Left kidney (tissue), 2 donors: Measurements from ENCODE around the gene ABL2. TPM values are rescaled to one million over a fixed set of nuclear protein-coding genes. Genes with fewer than 3 reads are reported as not detected.
"Not testable (repeated sequence)": the region's sequence is repeated elsewhere in the genome, so short reads cannot be mapped to it uniquely, and the experiment has no call there.

Experiments
- DNase-seq: peaks from one replicate; pipeline ENCODE4 v3.0.0-alpha.2; 2013
- polyA plus RNA-seq: library from polyadenylated mRNA; unstranded; fragments of 120-200 nt; gene quantifications from one replicate; pipeline ENCODE4 v1.2.1, GENCODE V29; 2013; ENCODE audit not compliant: insufficient read length

The ABL2 gene
- polyA plus RNA-seq, 1 donor = 13.5 TPM

GRCh38 chr1:179217943-179218507 lies 11.5 kb downstream of the ABL2 start:
- no peak for DNase-seq

DNA sequence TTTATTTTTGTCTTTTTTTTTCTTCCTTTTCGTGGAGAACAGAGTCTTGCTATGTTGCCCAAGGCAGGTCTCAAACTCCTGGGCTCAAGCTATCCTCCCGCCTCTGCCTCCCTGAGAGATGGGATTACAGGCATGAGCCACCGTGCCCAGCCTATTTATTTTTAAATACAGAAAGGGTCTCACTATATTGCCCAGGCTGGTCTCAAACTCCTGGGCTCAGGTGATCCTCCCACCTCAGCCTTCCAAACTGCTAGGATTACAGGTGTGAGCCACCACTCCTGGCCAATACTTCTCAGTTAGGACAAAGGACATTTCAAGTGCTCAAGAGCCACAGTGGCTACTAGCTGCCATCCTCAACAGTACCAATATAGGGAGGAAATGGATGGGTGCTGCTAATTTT lies 16.2 kb downstream of the ABL2 start:
- DNase-seq = not testable (repeated sequence)

GRCh38 chr1:179208681-179209477 lies 20.6 kb downstream of the ABL2 start:
- DNase-seq = no peak

- DNase-seq = no peak
Measured at GRCh38 chr1:179206812-179207211, 22.7 kb downstream of the ABL2 start.

DNA sequence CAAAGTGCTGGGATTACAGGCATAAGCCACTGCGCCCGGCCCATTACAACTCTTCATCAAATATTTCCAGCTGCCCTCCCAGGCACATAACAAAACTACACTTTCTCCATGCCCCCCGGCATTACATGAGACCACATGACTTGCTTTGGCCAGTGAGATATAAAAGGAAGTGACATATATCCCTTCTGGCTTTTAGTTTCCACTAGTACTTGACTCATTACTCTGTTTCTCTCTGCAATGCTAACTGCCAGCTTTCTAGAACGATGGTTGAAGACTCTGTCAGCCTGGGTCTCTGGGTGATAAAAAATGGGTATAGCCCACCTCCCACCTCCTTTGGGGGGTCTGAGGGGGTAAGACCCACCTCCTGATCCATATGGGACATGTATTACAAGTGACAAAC lies 24.2 kb downstream of the ABL2 start:
- no peak for DNase-seq

DNA sequence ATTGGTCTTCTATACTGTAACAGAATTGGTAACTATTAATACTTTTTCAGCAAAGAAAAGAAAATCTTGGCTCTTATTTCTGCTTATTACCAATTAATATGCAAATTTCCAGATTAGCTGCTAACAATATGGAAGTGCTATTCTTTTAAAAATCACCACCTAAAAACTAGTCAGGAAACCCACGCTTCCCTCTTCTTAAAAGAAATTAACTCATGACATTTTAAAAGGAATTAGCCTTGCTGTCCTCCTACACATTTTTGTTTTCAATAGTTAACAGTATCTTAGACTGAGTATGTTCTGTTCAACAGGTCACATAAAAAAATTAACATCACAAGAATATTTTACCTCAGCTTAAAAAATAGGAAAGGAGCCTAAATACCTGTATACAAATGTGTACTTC lies 27.3 kb downstream of the ABL2 start:
- no peak for DNase-seq

DNA sequence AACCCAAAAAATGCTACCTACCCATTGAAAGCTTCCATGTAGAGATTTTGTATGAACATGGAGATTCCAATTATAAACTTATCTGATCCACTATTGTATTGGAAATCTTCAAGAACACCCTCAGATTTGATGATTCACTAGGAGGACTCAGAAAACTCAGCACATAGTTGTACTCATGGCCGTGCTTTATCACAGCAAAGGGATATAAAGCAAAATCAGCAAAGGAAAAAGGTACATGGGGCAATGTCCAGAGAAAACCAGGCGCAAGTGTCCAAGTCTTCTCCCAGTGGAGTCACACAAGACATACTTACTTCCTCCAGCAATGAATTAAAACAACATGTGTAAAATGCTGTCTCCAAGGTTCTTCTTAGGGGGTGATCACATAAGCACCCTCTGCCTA lies 28.9 kb downstream of the ABL2 start:
- no peak for DNase-seq

- DNase-seq = no peak
Measured at GRCh38 chr1:179197690-179198297, 31.7 kb downstream of the ABL2 start.

- DNase-seq = not testable (repeated sequence)
Measured at GRCh38 chr1:179195857-179196256, 33.6 kb downstream of the ABL2 start.

- DNase-seq = no peak
Measured at GRCh38 chr1:179195376-179195775, 34.1 kb downstream of the ABL2 start.

- no peak for DNase-seq
Measured at GRCh38 chr1:179194068-179194537, 35.4 kb downstream of the ABL2 start.

GRCh38 chr1:179190861-179191260 lies 38.6 kb downstream of the ABL2 start:
- no peak for DNase-seq

- DNase-seq = no peak
Measured at GRCh38 chr1:179187735-179188471, 41.6 kb downstream of the ABL2 start.

DNA sequence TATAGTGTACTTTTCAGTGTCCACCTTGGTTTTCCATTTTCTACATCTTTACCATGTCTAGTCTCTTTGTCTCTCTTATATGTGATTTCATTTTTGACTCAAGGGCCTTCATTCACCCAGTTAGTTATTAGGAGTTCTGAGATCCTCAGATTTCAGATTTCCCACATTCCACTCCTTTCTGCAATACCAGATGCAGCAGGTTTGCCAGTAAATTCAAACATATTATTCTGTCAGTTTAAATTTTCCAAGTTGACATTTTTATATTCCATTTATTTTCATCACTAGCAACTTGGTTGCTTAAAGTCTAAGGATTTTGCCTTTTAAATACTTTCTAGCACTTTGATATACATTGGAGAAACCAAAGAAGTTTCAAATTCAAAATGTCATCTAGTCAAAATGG lies 42.4 kb downstream of the ABL2 start:
- no peak for DNase-seq

- DNase-seq = no peak
Measured at GRCh38 chr1:179184403-179184802, 45.1 kb downstream of the ABL2 start.

GRCh38 chr1:179183857-179184256 lies 45.6 kb downstream of the ABL2 start:
- no peak for DNase-seq

GRCh38 chr1:179178950-179179349 lies 50.5 kb downstream of the ABL2 start:
- no peak for DNase-seq

DNA sequence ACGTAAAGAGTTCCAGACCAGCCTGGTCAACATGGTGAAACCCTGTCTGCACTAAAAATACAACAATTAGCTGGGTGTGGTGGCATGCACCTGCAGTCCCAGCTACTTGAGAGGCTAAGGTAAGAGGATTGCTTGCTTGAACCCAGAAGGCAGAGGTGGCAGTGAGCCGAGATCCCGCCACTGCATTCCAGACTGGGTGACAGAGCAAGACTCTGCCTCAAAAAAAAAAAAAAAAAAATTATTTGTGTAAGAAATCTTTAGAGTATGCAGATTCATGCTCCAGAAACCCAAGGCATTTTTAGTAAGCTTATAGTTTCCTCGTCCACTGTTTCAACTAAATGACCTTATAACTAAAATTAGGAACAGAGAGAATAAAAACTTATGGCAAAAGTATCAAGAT lies 51.3 kb downstream of the ABL2 start:
- DNase-seq = no peak

DNA sequence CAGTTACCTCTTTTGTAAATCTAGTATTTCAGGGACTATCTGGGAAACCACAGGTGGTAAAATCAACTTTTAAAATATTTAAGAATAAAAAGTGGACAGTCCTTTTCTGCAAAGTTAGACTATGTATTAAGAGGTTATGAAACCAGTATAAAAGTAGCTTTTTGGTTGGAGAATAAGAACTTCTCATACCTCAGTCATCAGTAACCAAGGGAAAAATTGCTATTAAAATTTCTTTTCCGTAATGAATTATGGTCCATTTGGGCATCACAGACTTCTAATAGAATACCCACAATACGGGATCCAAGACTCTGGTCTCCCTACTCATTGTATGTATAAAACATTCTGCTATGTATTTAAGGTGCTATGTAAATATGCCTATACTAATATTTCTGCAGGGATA lies 51.9 kb downstream of the ABL2 start:
- no peak for DNase-seq

DNA sequence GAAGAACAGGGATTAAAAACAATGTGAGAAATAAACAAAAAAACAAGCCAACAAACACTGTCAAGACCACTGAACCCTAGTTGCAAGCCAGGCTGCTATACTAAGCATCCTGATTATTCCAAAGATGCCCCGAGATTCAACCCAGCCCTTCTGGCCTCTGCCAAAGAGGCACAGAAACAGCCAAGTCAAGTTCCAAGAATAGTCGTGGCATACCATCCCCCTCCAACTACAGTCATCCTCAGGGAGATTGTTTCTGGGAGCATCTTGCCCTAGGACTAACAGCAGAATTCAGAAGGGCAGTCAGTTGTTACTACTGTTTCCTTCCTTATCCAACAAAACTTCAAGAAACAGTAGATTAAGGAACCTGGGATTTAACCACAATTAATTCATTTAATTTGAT lies 52.3 kb downstream of the ABL2 start:
- DNase-seq = no peak

GRCh38 chr1:179175011-179175841 lies 54.3 kb downstream of the ABL2 start:
- no peak for DNase-seq

DNA sequence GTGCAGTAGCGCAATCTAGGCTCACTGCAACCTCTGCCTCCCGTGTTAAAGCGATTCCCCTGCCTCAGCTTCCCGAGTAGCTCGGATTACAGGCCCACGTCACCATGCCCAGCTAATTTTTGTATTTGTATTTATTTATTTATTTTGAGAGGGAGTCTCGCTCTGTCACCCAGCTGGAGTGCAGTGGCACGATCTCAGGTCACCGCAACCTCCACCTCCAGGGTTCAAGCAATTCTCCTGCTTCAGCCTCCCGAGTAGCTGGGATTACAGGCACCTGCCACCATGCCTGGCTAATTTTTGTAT lies 59.1 kb downstream of the ABL2 start:
- not testable (repeated sequence) for DNase-seq
